ENCODE measurements around the gene C16orf89. TPM values are rescaled to one million over a fixed set of nuclear protein-coding genes. Genes with fewer than 3 reads are reported as not detected.

C16orf89 gene
- total and polyA plus RNA-seq, 7 experiments from 2014 or later = not detected

GRCh38 chr16:5030251-5030870 lies 35.4 kb downstream of the C16orf89 start:
- Histone ChIP-seq H3K4me1 (ENCODE audit: control insufficient read depth in 2 of 2, insufficient read depth in 2 of 2, low read length in 2 of 2) (peaks cover 17 to 18% of the 10 kb centered on the region in 2 donors), H3K36me3 (ENCODE audit: control insufficient read depth in 2 of 3, insufficient read depth in 3 of 3, low read length in 3 of 3) (peaks cover 0 to 45% (median 3%) of the 10 kb centered on the region in 3 experiments), H3K27ac (ENCODE audit: low read depth, low read length) (no peak overlapping the region), H3K27me3 (ENCODE audit: control insufficient read depth in 2 of 2, insufficient read depth in 2 of 2, low read length in 2 of 2) (no peaks in the 10 kb centered on the region), H3K9me3 (ENCODE audit: control insufficient read depth in 2 of 3, low read length in 3 of 3) (no peaks in the 10 kb centered on the region), H3K4me3 (ENCODE audit: low read length) (no peak overlapping the region)
- Mint-ChIP-seq H3K36me3 (peaks cover 0 to 12% (median 0%) of the 10 kb centered on the region in 5 donors), H3K4me1 (peaks cover 12 to 29% (median 23%) of the 10 kb centered on the region in 7 donors), H3K27me3 (no peaks in the 10 kb centered on the region), H3K27ac (no peak overlapping the region), H3K9me3 (no peaks in the 10 kb centered on the region), H3K4me3 (peak overlapping the region in 1 of 10 donors; percentile 20)
- DNase-seq (no peak), ATAC-seq (no peak)
- intact Hi-C loops (cut with micrococcal nuclease) = loop anchor here in 1 of 2 donors (5.0 kb wide), 1 partner anchor 67 kb away; the partner anchor contains the start of gene EEF2KMT
- CTCF ChIA-PET = interaction anchor here (0.7 kb wide), 1 partner anchor 14 kb away, joined by 3 read pairs; no protein-coding TSS in a partner anchor
- POLR2A ChIA-PET = no interaction called here

- intact Hi-C loops (cut with micrococcal nuclease) = no loop called here
- ChIA-PET POLR2A (no interaction called here), CTCF (no interaction called here)
- H3K4me3 Mint-ChIP-seq = peak overlapping the region in 1 of 10 donors; percentile 18
- H3K36me3 ChIP-seq (ENCODE audit: control insufficient read depth in 2 of 3, insufficient read depth in 3 of 3, low read length in 3 of 3) = peaks cover 0 to 46% (median 3%) of the 10 kb centered on the region in 3 experiments
- no peaks in the 10 kb centered on the region for H3K9me3 ChIP-seq (ENCODE audit: control insufficient read depth in 2 of 3, low read length in 3 of 3)
- H3K27ac Mint-ChIP-seq = peak overlapping the region in 1 of 9 donors; percentile 55
- H3K4me1 ChIP-seq (ENCODE audit: control insufficient read depth in 2 of 2, insufficient read depth in 2 of 2, low read length in 2 of 2) = peaks cover 10% of the 10 kb centered on the region in 2 donors
- H3K4me1 Mint-ChIP-seq = peaks cover 6 to 18% (median 14%) of the 10 kb centered on the region in 7 donors
- DNase-seq = no peak
- peaks cover 0 to 12% (median 0%) of the 10 kb centered on the region in 5 donors for H3K36me3 Mint-ChIP-seq
- ATAC-seq = no peak
- H3K4me3 ChIP-seq (ENCODE audit: low read length) = no peak overlapping the region
- H3K9me3 Mint-ChIP-seq = no peaks in the 10 kb centered on the region
- no peak overlapping the region for H3K27ac ChIP-seq (ENCODE audit: low read depth, low read length)
- no peaks in the 10 kb centered on the region for H3K27me3 Mint-ChIP-seq
- H3K27me3 ChIP-seq (ENCODE audit: control insufficient read depth in 2 of 2, insufficient read depth in 2 of 2, low read length in 2 of 2) = no peaks in the 10 kb centered on the region
Observed at GRCh38 chr16:5028950-5029475, 36.7 kb downstream of the C16orf89 start.

GRCh38 chr16:5027575-5028235 lies 38.1 kb downstream of the C16orf89 start:
- no peaks in the 10 kb centered on the region for H3K9me3 Mint-ChIP-seq
- H3K4me3 ChIP-seq (ENCODE audit: low read length) = no peak overlapping the region
- H3K27me3 ChIP-seq (ENCODE audit: control insufficient read depth in 2 of 2, insufficient read depth in 2 of 2, low read length in 2 of 2) = no peaks in the 10 kb centered on the region
- ATAC-seq (no peak), DNase-seq (no peak)
- H3K4me1 ChIP-seq (ENCODE audit: control insufficient read depth in 2 of 2, insufficient read depth in 2 of 2, low read length in 2 of 2) = peaks cover 5% of the 10 kb centered on the region in 2 donors
- H3K9me3 ChIP-seq (ENCODE audit: control insufficient read depth in 2 of 3, low read length in 3 of 3) = no peaks in the 10 kb centered on the region
- H3K36me3 ChIP-seq (ENCODE audit: control insufficient read depth in 2 of 3, insufficient read depth in 3 of 3, low read length in 3 of 3) = peaks cover 0 to 46% (median 3%) of the 10 kb centered on the region in 3 experiments
- intact Hi-C loops (cut with micrococcal nuclease) = no loop called here
- ChIA-PET CTCF (no interaction called here), POLR2A (no interaction called here)
- H3K4me3 Mint-ChIP-seq = no peak overlapping the region
- H3K27ac ChIP-seq (ENCODE audit: low read depth, low read length) = no peak overlapping the region
- no peaks in the 10 kb centered on the region for H3K27me3 Mint-ChIP-seq
- no peak overlapping the region for H3K27ac Mint-ChIP-seq
- peaks cover 0 to 12% (median 0%) of the 10 kb centered on the region in 5 donors for H3K36me3 Mint-ChIP-seq
- H3K4me1 Mint-ChIP-seq = peaks cover 4 to 12% (median 8%) of the 10 kb centered on the region in 7 donors

- Mint-ChIP-seq H3K4me3 (no peak overlapping the region), H3K27me3 (no peaks in the 10 kb centered on the region), H3K36me3 (peaks cover 0 to 12% (median 0%) of the 10 kb centered on the region in 5 donors), H3K27ac (no peak overlapping the region), H3K9me3 (no peaks in the 10 kb centered on the region), H3K4me1 (peaks cover 2 to 9% (median 4%) of the 10 kb centered on the region in 7 donors)
- H3K36me3 ChIP-seq (ENCODE audit: control insufficient read depth in 2 of 3, insufficient read depth in 3 of 3, low read length in 3 of 3) = peaks cover 0 to 46% (median 3%) of the 10 kb centered on the region in 3 experiments
- ATAC-seq = no peak
- ChIA-PET POLR2A (no interaction called here), CTCF (interaction anchor here (0.7 kb wide), 1 partner anchor 28 kb away, joined by 4 read pairs; no protein-coding TSS in a partner anchor)
- no peaks in the 10 kb centered on the region for H3K4me1 ChIP-seq (ENCODE audit: control insufficient read depth in 2 of 2, insufficient read depth in 2 of 2, low read length in 2 of 2)
- H3K27ac ChIP-seq (ENCODE audit: low read depth, low read length) = no peak overlapping the region
- DNase-seq = no peak
- no peaks in the 10 kb centered on the region for H3K27me3 ChIP-seq (ENCODE audit: control insufficient read depth in 2 of 2, insufficient read depth in 2 of 2, low read length in 2 of 2)
- no peaks in the 10 kb centered on the region for H3K9me3 ChIP-seq (ENCODE audit: control insufficient read depth in 2 of 3, low read length in 3 of 3)
- no peak overlapping the region for H3K4me3 ChIP-seq (ENCODE audit: low read length)
- intact Hi-C loops (cut with micrococcal nuclease) = no loop called here
Observed at GRCh38 chr16:5027086-5027485, 38.7 kb downstream of the C16orf89 start.

- no peak overlapping the region for H3K27ac Mint-ChIP-seq
- H3K4me3 Mint-ChIP-seq = no peak overlapping the region
- H3K4me1 ChIP-seq (ENCODE audit: control insufficient read depth in 2 of 2, insufficient read depth in 2 of 2, low read length in 2 of 2) = no peaks in the 10 kb centered on the region
Observed at GRCh38 chr16:5026664-5027063, 39.1 kb downstream of the C16orf89 start.

GRCh38 chr16:5025171-5025632 lies 40.6 kb downstream of the C16orf89 start:
- H3K36me3 ChIP-seq (ENCODE audit: control insufficient read depth in 2 of 3, insufficient read depth in 3 of 3, low read length in 3 of 3) = peaks cover 0 to 39% (median 3%) of the 10 kb centered on the region in 3 experiments
- ATAC-seq (no peak), DNase-seq (no peak)
- intact Hi-C loops (cut with micrococcal nuclease) = no loop called here
- peaks cover 0 to 3% (median 0%) of the 10 kb centered on the region in 5 donors for H3K27me3 Mint-ChIP-seq
- H3K4me1 Mint-ChIP-seq = no peaks in the 10 kb centered on the region
- H3K4me3 Mint-ChIP-seq = no peak overlapping the region
- H3K9me3 ChIP-seq (ENCODE audit: control insufficient read depth in 2 of 3, low read length in 3 of 3) = no peaks in the 10 kb centered on the region
- H3K27me3 ChIP-seq (ENCODE audit: control insufficient read depth in 2 of 2, insufficient read depth in 2 of 2, low read length in 2 of 2) = no peaks in the 10 kb centered on the region
- ChIA-PET CTCF (no interaction called here), POLR2A (interaction anchor here (1.5 kb wide), 1 partner anchor 8 kb away, joined by 5 read pairs; the partner anchor contains the start of gene NAGPA)
- H3K4me3 ChIP-seq (ENCODE audit: low read length) = no peak overlapping the region
- no peak overlapping the region for H3K27ac ChIP-seq (ENCODE audit: low read depth, low read length)
- no peaks in the 10 kb centered on the region for H3K4me1 ChIP-seq (ENCODE audit: control insufficient read depth in 2 of 2, insufficient read depth in 2 of 2, low read length in 2 of 2)
- peaks cover 0 to 8% (median 0%) of the 10 kb centered on the region in 5 donors for H3K36me3 Mint-ChIP-seq
- H3K9me3 Mint-ChIP-seq = no peaks in the 10 kb centered on the region
- no peak overlapping the region for H3K27ac Mint-ChIP-seq

More at GRCh38 chr16:5026664-5027063, 39.1 kb downstream of the C16orf89 start:
- no peak for DNase-seq
- H3K9me3 ChIP-seq (ENCODE audit: control insufficient read depth in 2 of 3, low read length in 3 of 3) = no peaks in the 10 kb centered on the region
- H3K27ac ChIP-seq (ENCODE audit: low read depth, low read length) = no peak overlapping the region
- no peaks in the 10 kb centered on the region for H3K27me3 Mint-ChIP-seq
- H3K4me3 ChIP-seq (ENCODE audit: low read length) = no peak overlapping the region
- intact Hi-C loops (cut with micrococcal nuclease) = no loop called here
- H3K36me3 ChIP-seq (ENCODE audit: control insufficient read depth in 2 of 3, insufficient read depth in 3 of 3, low read length in 3 of 3) = peaks cover 0 to 46% (median 3%) of the 10 kb centered on the region in 3 experiments
- CTCF ChIA-PET = interaction anchor here (0.7 kb wide), 1 partner anchor 28 kb away, joined by 4 read pairs; no protein-coding TSS in a partner anchor
- POLR2A ChIA-PET = no interaction called here
- H3K27me3 ChIP-seq (ENCODE audit: control insufficient read depth in 2 of 2, insufficient read depth in 2 of 2, low read length in 2 of 2) = no peaks in the 10 kb centered on the region
- ATAC-seq = no peak
- peaks cover 0 to 5% (median 1%) of the 10 kb centered on the region in 7 donors for H3K4me1 Mint-ChIP-seq
- no peaks in the 10 kb centered on the region for H3K9me3 Mint-ChIP-seq
- peaks cover 0 to 12% (median 0%) of the 10 kb centered on the region in 5 donors for H3K36me3 Mint-ChIP-seq

All from naive thymus-derived CD4-positive, alpha-beta T cell (primary cell).